Measurements from ENCODE around the gene BLOC1S1.

The BLOC1S1 gene

DNA sequence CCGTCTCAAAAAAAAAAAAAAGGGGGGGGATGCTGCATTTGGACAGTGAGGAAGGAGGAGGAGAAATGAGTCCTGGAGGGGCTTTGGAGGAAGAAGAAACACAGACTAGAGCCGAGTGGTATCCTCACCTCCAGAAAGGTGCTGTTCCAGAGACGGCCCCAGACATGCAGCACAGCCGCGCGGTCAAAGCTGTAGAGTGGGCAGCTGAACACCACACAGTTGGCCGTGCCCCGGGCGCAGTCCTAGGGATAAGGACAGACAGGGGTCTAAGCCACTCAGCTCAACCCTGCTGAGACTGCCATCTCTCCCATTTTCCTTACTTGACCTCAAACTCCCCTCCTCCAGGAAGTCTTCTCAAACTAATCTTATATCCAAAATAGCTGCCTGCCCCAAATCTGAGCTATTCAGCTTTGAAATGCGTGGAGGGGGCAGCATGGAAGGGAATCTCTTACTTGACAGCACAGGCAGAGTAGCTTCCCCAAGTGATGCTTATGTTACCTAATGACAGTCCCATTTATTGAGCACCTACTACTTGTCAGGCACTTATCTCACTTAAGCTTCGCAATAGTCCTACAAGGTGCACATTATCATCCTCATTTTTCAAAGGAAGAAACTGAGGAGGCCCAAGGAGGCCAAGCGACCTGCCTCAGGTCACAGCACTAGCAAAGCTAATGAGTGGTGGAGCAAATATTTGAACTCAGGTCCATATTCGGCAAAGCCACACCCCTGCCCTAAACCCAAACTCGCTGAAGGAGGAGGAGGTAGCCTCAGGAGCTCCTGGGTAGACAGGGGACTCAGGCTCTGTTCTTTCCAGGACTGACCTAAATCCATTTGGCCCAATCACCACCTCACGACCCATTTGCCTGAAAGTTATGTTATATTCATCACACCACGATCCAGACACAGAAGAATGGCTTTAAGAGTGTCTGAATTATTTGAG lies 26.9 kb upstream of the BLOC1S1 start:
- DNase-seq (ENCODE audit: low read depth, low spot score), result no peak
- no peak overlapping the region for H3K9ac ChIP-seq (ENCODE audit: insufficient read length)
- no peaks in the 10 kb centered on the region for H3K36me3 ChIP-seq (ENCODE audit: insufficient read depth, low read length)
- TF ChIP-seq POLR2AphosphoS5 (IDR thresholded peaks at IDR 0.05; ENCODE audit: borderline replicate concordance, low read depth, low read length), result no peak
- no peak for TF ChIP-seq EZH2 (IDR thresholded peaks at IDR 0.05)
- no peak for TF ChIP-seq FOXP2 (optimal IDR thresholded peaks at IDR 0.05; ENCODE audit: control extremely low read depth, extremely low read length, insufficient read depth)
- no peaks in the 10 kb centered on the region for H3K9me3 ChIP-seq (ENCODE audit: low read depth, low read length)
- H3K27ac ChIP-seq, result no peak overlapping the region
- H3K4me3 ChIP-seq, result no peak overlapping the region

GRCh38 chr12:55692631-55693322 lies 23.1 kb upstream of the BLOC1S1 start:
- no peak for DNase-seq (ENCODE audit: low read depth, low spot score)
- Histone ChIP-seq H3K27ac (no peak overlapping the region), H3K4me3 (no peak overlapping the region), H3K9me3 (ENCODE audit: low read depth, low read length) (no peaks in the 10 kb centered on the region), H3K36me3 (ENCODE audit: insufficient read depth, low read length) (no peaks in the 10 kb centered on the region), H3K9ac (ENCODE audit: insufficient read length) (no peak overlapping the region)
- no peak for TF ChIP-seq POLR2AphosphoS5 (IDR thresholded peaks at IDR 0.05; ENCODE audit: borderline replicate concordance, low read depth, low read length)

- Histone ChIP-seq H3K4me3 (no peak overlapping the region), H3K36me3 (ENCODE audit: insufficient read depth, low read length) (no peaks in the 10 kb centered on the region), H3K27ac (no peak overlapping the region), H3K9ac (ENCODE audit: insufficient read length) (no peak overlapping the region), H3K9me3 (ENCODE audit: low read depth, low read length) (no peaks in the 10 kb centered on the region)
- TF ChIP-seq FOXP2 (optimal IDR thresholded peaks at IDR 0.05; ENCODE audit: control extremely low read depth, extremely low read length, insufficient read depth), result no peak
- no peak for TF ChIP-seq POLR2AphosphoS5 (IDR thresholded peaks at IDR 0.05; ENCODE audit: borderline replicate concordance, low read depth, low read length)
- TF ChIP-seq EZH2 (IDR thresholded peaks at IDR 0.05), result no peak
- no peak for DNase-seq (ENCODE audit: low read depth, low spot score)
These were observed 22.3 kb upstream of the BLOC1S1 start for GRCh38 chr12:55693323-55694187.

GRCh38 chr12:55694188-55694515 lies 21.7 kb upstream of the BLOC1S1 start:
- H3K36me3 ChIP-seq (ENCODE audit: insufficient read depth, low read length), result no peaks in the 10 kb centered on the region
- no peaks in the 10 kb centered on the region for H3K9me3 ChIP-seq (ENCODE audit: low read depth, low read length)
- no peak overlapping the region for H3K4me3 ChIP-seq
- no peak for TF ChIP-seq EZH2 (IDR thresholded peaks at IDR 0.05)
- TF ChIP-seq FOXP2 (optimal IDR thresholded peaks at IDR 0.05; ENCODE audit: control extremely low read depth, extremely low read length, insufficient read depth), result no peak
- TF ChIP-seq POLR2AphosphoS5 (IDR thresholded peaks at IDR 0.05; ENCODE audit: borderline replicate concordance, low read depth, low read length), result no peak
- H3K27ac ChIP-seq, result no peak overlapping the region
- no peak for DNase-seq (ENCODE audit: low read depth, low spot score)
- no peak overlapping the region for H3K9ac ChIP-seq (ENCODE audit: insufficient read length)

- no peak overlapping the region for H3K27ac ChIP-seq
- no peak overlapping the region for H3K4me3 ChIP-seq
- no peak for DNase-seq (ENCODE audit: low read depth, low spot score)
- H3K9me3 ChIP-seq (ENCODE audit: low read depth, low read length), result no peaks in the 10 kb centered on the region
- H3K9ac ChIP-seq (ENCODE audit: insufficient read length), result no peak overlapping the region
- no peaks in the 10 kb centered on the region for H3K36me3 ChIP-seq (ENCODE audit: insufficient read depth, low read length)
- no peak for TF ChIP-seq EZH2 (IDR thresholded peaks at IDR 0.05)
- no peak for TF ChIP-seq FOXP2 (optimal IDR thresholded peaks at IDR 0.05; ENCODE audit: control extremely low read depth, extremely low read length, insufficient read depth)
- TF ChIP-seq POLR2AphosphoS5 (IDR thresholded peaks at IDR 0.05; ENCODE audit: borderline replicate concordance, low read depth, low read length), result no peak
These were observed 21.2 kb upstream of the BLOC1S1 start for GRCh38 chr12:55694651-55695050.

DNA sequence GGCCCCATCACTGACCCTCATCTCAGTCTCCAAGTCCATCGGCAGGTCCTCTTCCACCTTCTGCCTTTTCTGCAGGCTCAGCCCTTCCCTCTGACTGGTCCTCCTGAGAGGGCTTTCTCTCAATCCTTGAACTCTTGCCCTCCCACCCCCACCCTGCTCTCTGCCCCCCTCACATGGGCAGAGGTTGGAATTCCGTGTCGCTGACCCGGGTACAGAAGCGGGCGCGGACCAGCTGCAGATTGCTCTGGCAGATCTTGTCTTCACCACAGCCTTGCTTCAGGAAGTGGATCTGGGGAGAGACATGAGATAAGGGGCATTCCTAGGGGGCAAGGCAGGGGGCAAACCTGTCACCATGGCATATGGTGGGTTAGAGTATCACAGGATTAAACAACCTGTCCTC lies 20.5 kb upstream of the BLOC1S1 start:
- Histone ChIP-seq H3K4me3 (no peak overlapping the region), H3K9me3 (ENCODE audit: low read depth, low read length) (no peaks in the 10 kb centered on the region)
- TF ChIP-seq FOXP2 (optimal IDR thresholded peaks at IDR 0.05; ENCODE audit: control extremely low read depth, extremely low read length, insufficient read depth) (no peak), POLR2AphosphoS5 (IDR thresholded peaks at IDR 0.05; ENCODE audit: borderline replicate concordance, low read depth, low read length) (no peak), EZH2 (IDR thresholded peaks at IDR 0.05) (no peak)

GRCh38 chr12:55696141-55696540 lies 19.7 kb upstream of the BLOC1S1 start:
- no peak overlapping the region for H3K4me3 ChIP-seq
- H3K27ac ChIP-seq, result no peak overlapping the region
- H3K9ac ChIP-seq (ENCODE audit: insufficient read length), result no peak overlapping the region
- TF ChIP-seq FOXP2 (optimal IDR thresholded peaks at IDR 0.05; ENCODE audit: control extremely low read depth, extremely low read length, insufficient read depth) (no peak), EZH2 (IDR thresholded peaks at IDR 0.05) (no peak), POLR2AphosphoS5 (IDR thresholded peaks at IDR 0.05; ENCODE audit: borderline replicate concordance, low read depth, low read length) (no peak)
- H3K9me3 ChIP-seq (ENCODE audit: low read depth, low read length), result no peaks in the 10 kb centered on the region
- no peak for DNase-seq (ENCODE audit: low read depth, low spot score)
- H3K36me3 ChIP-seq (ENCODE audit: insufficient read depth, low read length), result no peaks in the 10 kb centered on the region

More for the DNA sequence above, 20.5 kb upstream of the BLOC1S1 start:
- no peak for DNase-seq (ENCODE audit: low read depth, low spot score)
- no peak overlapping the region for H3K9ac ChIP-seq (ENCODE audit: insufficient read length)
- no peaks in the 10 kb centered on the region for H3K36me3 ChIP-seq (ENCODE audit: insufficient read depth, low read length)
- H3K27ac ChIP-seq, result no peak overlapping the region
